ENCODE results near the gene PDLIM4.

DNA sequence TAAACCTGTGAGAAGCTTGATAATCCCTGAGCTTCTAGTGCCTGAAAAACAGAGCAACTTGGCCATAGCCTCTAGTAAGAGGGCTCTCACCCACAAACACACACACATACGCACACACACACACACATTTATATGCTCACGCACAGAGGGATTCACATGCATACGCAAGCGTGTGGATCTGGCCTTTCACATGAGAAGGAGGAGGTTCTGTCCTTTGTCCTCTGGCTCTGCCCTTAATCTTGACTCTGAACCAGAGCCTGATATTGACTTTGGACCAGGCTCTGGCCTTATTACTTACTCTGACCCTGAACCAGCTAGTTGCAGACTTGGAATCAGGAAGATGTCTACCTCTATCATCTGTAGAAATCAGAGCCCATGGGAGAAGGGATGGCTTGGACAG lies 19.8 kb upstream of the PDLIM4 start:
- TF ChIP-seq EZH2 (IDR thresholded peaks at IDR 0.05; ENCODE audit: insufficient read depth, low read length): no peak
- TF ChIP-seq, protein P1, sequence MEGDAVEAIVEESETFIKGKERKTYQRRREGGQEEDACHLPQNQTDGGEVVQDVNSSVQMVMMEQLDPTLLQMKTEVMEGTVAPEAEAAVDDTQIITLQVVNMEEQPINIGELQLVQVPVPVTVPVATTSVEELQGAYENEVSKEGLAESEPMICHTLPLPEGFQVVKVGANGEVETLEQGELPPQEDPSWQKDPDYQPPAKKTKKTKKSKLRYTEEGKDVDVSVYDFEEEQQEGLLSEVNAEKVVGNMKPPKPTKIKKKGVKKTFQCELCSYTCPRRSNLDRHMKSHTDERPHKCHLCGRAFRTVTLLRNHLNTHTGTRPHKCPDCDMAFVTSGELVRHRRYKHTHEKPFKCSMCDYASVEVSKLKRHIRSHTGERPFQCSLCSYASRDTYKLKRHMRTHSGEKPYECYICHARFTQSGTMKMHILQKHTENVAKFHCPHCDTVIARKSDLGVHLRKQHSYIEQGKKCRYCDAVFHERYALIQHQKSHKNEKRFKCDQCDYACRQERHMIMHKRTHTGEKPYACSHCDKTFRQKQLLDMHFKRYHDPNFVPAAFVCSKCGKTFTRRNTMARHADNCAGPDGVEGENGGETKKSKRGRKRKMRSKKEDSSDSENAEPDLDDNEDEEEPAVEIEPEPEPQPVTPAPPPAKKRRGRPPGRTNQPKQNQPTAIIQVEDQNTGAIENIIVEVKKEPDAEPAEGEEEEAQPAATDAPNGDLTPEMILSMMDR (IDR thresholded peaks at IDR 0.05; ENCODE audit: insufficient read depth, low read depth, low read length): no peak

Data from astrocyte (in vitro differentiated cells and primary cell).